ENCODE data around the gene SPACA4.

DNA sequence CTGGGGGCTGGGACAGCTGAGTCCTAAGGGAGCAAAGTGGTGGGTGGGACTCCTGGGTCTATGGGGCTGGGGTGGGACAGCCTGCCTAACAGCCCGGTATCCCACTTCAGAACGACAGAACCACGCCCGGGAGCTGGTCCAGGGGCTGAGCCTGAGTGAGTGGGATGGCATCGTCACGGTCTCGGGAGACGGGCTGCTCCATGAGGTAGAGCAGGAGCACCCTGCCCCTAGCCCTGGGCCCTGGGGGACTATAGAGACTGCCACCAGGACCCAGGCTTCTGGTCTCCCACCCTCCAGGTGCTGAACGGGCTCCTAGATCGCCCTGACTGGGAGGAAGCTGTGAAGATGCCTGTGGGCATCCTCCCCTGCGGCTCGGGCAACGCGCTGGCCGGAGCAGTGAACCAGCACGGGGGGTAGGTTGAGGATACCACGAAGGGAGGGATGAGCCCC lies 21.3 kb downstream of the SPACA4 start:
- TF ChIP-seq, protein P1, sequence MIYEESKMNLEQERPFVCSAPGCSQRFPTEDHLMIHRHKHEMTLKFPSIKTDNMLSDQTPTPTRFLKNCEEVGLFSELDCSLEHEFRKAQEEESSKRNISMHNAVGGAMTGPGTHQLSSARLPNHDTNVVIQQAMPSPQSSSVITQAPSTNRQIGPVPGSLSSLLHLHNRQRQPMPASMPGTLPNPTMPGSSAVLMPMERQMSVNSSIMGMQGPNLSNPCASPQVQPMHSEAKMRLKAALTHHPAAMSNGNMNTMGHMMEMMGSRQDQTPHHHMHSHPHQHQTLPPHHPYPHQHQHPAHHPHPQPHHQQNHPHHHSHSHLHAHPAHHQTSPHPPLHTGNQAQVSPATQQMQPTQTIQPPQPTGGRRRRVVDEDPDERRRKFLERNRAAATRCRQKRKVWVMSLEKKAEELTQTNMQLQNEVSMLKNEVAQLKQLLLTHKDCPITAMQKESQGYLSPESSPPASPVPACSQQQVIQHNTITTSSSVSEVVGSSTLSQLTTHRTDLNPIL (CRISPR knock-in tag; IDR thresholded peaks at IDR 0.05; ENCODE audit: low read depth), result no peak
- TF ChIP-seq, protein P2, sequence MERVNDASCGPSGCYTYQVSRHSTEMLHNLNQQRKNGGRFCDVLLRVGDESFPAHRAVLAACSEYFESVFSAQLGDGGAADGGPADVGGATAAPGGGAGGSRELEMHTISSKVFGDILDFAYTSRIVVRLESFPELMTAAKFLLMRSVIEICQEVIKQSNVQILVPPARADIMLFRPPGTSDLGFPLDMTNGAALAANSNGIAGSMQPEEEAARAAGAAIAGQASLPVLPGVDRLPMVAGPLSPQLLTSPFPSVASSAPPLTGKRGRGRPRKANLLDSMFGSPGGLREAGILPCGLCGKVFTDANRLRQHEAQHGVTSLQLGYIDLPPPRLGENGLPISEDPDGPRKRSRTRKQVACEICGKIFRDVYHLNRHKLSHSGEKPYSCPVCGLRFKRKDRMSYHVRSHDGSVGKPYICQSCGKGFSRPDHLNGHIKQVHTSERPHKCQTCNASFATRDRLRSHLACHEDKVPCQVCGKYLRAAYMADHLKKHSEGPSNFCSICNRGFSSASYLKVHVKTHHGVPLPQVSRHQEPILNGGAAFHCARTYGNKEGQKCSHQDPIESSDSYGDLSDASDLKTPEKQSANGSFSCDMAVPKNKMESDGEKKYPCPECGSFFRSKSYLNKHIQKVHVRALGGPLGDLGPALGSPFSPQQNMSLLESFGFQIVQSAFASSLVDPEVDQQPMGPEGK (CRISPR knock-in tag; IDR thresholded peaks at IDR 0.05; ENCODE audit: borderline replicate concordance), result no peak

All from SK-N-SH treated with all-trans-retinoic acid at 6 μM for 48 hours (cell line).